ENCODE measurements around the gene ADM2. TPM values are rescaled to one million over a fixed set of nuclear protein-coding genes. Genes with fewer than 3 reads are reported as not detected.
A peak's percentile ranks its signal among the peaks of the same experiment; 100 is the strongest.

Gene ADM2
- total RNA-seq, 4 donors from 2014 or later = under 0.01 TPM; not detected in 3

DNA sequence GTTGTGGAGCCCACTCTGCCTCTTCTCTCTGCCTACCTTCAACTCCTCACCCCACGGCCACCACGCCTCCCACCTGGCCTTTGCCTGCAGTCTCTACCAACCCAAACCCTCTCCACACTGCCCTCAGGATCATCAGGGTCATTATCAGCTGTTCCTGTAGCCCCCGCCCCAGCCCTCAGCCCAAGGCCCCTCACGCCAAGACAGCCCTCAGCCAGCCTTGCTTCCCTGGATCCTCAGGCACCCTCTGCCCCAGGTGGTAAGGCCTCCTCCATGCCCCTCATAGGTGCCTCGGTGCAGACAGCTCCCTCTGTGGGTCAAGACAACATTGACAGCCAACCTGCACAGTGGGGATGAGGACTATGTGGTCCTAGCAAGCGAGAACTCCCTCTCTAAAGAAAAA, 8.3 kb upstream of the ADM2 start:
- H3K4me3 ChIP-seq = peak overlapping the region; percentile 84 to 98 (median 94)
- intact Hi-C loops (cut with DNase I) = loop anchor here (5.0 to 10.0 kb wide), 2 partner anchors 34 to 228 kb away; partner anchors contain the start of genes LMF2, NCAPH2 and TUBGCP6

DNA sequence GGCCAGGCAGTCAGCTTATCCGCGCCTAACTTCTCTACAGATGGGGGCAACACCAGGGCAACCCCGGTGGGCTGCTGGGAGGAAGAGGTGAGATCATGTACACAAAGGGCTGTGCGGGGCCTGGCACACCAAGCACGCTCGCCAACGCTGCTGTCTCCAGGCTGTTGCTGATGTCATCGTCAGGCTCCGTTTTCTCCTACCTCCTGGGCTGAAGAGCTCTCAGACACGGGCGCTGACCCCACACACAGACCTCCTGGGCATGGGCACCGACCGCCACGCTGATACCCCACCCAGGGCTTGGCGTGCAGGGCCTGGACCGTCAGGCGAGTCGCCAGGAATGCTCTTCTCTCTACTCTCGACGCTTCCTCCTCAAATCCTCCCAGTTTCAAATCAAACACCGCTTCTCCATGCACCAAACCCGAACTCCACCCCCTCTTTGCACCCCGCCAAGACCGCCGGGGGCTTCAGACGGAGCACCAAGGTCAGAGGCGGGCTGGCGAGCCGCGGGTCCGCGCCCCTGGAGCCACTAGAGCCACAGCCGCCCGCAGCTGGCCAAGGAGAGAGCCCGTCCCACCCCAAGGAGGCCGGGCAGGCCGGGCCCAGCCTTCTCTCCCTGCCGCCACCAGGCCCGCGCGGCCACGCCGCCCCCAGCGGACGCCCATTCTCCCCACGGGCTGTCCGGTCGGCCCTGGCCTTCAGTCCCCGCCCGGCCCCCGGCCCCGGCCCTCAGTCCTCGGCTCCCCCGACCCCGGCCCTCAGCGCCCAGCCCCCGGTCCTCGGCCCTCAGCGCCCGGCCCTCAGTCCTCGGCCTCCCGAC, 7.3 kb upstream of the ADM2 start:
- Histone ChIP-seq H3K4me1 (peaks cover 51 to 61% (median 58%) of the 10 kb centered on the region in 4 donors), H3K27me3 (peaks cover 0 to 7% (median 0%) of the 10 kb centered on the region in 4 donors), H3K9me3 (no peaks in the 10 kb centered on the region), H3K4me3 (peak overlapping the region; percentile 84 to 98 (median 94)), H3K36me3 (no peaks in the 10 kb centered on the region), H3K27ac (replicated peaks in 1 of 4) (peak overlapping the region; percentile 85 to 90 (median 90))
- TF ChIP-seq POLR2AphosphoS5 (IDR thresholded peaks at IDR 0.05) (peak in 1 of 2 donors; percentile 5), POLR2A (IDR thresholded peaks at IDR 0.05; ENCODE audit: low read depth) (no peak), EP300 (IDR thresholded peaks at IDR 0.05) (no peak)
- TF ChIP-seq, protein P1, sequence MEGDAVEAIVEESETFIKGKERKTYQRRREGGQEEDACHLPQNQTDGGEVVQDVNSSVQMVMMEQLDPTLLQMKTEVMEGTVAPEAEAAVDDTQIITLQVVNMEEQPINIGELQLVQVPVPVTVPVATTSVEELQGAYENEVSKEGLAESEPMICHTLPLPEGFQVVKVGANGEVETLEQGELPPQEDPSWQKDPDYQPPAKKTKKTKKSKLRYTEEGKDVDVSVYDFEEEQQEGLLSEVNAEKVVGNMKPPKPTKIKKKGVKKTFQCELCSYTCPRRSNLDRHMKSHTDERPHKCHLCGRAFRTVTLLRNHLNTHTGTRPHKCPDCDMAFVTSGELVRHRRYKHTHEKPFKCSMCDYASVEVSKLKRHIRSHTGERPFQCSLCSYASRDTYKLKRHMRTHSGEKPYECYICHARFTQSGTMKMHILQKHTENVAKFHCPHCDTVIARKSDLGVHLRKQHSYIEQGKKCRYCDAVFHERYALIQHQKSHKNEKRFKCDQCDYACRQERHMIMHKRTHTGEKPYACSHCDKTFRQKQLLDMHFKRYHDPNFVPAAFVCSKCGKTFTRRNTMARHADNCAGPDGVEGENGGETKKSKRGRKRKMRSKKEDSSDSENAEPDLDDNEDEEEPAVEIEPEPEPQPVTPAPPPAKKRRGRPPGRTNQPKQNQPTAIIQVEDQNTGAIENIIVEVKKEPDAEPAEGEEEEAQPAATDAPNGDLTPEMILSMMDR (IDR thresholded peaks at IDR 0.05) = no peak
- intact Hi-C loops (cut with DNase I) = loop anchor here (5.0 to 10.0 kb wide), 2 partner anchors 33 to 229 kb away; partner anchors contain the start of genes LMF2, NCAPH2 and TUBGCP6
- no peak for DNase-seq (ENCODE audit: extremely low spot score)
- WGBS = 5% methylated on average over 28 of the region's 62 CpGs

More for the DNA sequence above, 8.3 kb upstream of the ADM2 start:
- no peak for TF ChIP-seq POLR2AphosphoS5 (IDR thresholded peaks at IDR 0.05)
- TF ChIP-seq, protein P1 (IDR thresholded peaks at IDR 0.05) = no peak
- TF ChIP-seq POLR2A (IDR thresholded peaks at IDR 0.05; ENCODE audit: low read depth) = no peak
- no peak for TF ChIP-seq EP300 (IDR thresholded peaks at IDR 0.05)
- Histone ChIP-seq H3K36me3 (peaks cover 0 to 4% (median 3%) of the 10 kb centered on the region in 4 donors), H3K4me1 (peaks cover 56 to 69% (median 65%) of the 10 kb centered on the region in 4 donors), H3K27me3 (no peaks in the 10 kb centered on the region), H3K27ac (replicated peaks in 1 of 4) (no peak overlapping the region), H3K9me3 (no peaks in the 10 kb centered on the region)
- WGBS = 72% methylated on average over 6 of the region's 6 CpGs
- no peak for DNase-seq (ENCODE audit: extremely low spot score)

DNA sequence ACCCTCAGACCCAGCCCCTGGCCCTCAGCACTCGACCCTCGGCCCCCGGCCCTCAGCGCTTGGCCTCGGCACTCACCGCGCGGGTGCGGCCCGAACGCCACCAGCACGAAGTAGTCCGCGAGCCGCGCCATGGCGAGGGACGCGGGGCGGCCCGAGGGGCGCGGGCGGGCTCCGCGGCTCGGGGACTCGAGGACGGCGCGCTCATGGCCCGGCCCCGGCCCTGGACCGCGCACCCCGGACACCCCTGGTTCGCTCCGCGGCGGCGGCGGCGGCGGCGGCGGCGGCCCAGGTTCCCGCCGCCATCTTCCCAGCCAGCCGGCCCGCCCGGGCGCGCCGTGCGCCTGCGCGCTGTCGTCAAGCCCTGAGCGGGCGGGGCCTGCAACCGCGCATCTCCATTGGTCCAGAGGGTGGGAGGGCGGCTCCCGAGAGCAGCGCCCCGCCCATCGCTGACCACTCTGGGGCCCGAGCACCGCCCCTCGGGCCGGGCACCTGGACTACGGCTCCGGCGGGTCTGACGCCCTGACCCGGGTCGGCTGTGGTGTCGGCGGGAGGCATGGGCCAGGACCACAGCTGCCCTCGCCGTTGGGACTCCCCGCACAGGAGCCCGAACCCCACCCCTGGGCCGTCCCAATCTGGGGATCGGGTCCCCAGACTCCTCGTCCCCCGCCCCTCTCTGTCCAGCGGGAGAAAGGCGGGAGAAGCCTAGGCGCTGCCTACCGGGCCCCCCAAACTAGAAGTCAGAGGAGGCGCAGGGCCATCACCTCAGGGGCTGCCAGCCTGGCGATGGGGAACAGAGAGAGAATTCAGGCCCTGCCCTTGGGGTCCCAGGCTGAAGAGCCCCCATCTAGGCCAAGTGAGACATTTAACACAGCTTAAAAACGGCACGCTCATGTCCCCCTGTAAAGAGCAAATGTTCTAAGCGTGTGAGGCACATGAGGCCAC, 6.4 kb upstream of the ADM2 start, which contains the start of gene SBF1:
Gene SBF1, minus strand, starts transcription at position 326 of the 942 bp plus-strand sequence. Its CDS starts 195 bp downstream, at position 131.
- DNase-seq (ENCODE audit: extremely low spot score) = peak; percentile 96
- Histone ChIP-seq H3K27ac (replicated peaks in 1 of 4) (peak within 1 kb of the TSS; percentile 85 to 90 (median 90)), H3K9me3 (no peaks in the 10 kb centered on the region), H3K36me3 (no peaks in the 10 kb centered on the region), H3K4me1 (peaks cover 42 to 52% (median 49%) of the 10 kb centered on the region in 4 donors), H3K4me3 (peak within 1 kb of the TSS; percentile 84 to 98 (median 94)), H3K27me3 (peaks cover 0 to 16% (median 0%) of the 10 kb centered on the region in 4 donors)
- 26% methylated on average over 3 of the region's 97 CpGs for WGBS
- peak; percentile 61 to 77 for TF ChIP-seq POLR2AphosphoS5 (IDR thresholded peaks at IDR 0.05)
- peak; percentile 8 for TF ChIP-seq POLR2A (IDR thresholded peaks at IDR 0.05; ENCODE audit: low read depth)
- TF ChIP-seq, protein P1 (IDR thresholded peaks at IDR 0.05) = no peak
- TF ChIP-seq EP300 (IDR thresholded peaks at IDR 0.05) = no peak
- intact Hi-C loops (cut with DNase I) = loop anchor here (5.0 to 10.0 kb wide), 2 partner anchors 32 to 230 kb away; partner anchors contain the start of genes LMF2, NCAPH2 and TUBGCP6

DNA sequence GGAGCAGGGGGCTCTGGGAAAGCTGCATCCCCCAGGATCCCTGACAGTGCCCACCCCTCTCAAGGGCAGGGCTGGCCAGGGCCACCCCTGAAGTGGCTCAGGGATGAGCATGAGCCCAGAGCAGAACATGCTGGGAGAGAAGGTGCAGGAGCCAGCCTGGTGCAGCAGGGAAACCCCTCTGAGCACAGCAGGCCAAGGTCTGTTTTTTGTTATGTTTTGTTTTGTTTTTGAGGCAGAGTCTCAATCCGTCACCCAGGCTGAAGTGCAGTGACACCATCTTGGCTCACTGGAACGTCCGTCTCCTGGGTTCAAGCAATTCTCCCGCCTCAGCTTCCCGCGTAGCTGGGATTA, 5.7 kb upstream of the ADM2 start:
- H3K36me3 ChIP-seq = no peaks in the 10 kb centered on the region
- WGBS = 84% methylated on average over 6 of the region's 6 CpGs
- no peak for DNase-seq (ENCODE audit: extremely low spot score)
- TF ChIP-seq EP300 (IDR thresholded peaks at IDR 0.05) (no peak), POLR2AphosphoS5 (IDR thresholded peaks at IDR 0.05) (no peak)
- TF ChIP-seq, protein P1 (IDR thresholded peaks at IDR 0.05) = no peak
- peak overlapping the region; percentile 84 to 98 (median 94) for H3K4me3 ChIP-seq
- H3K27ac ChIP-seq (replicated peaks in 1 of 4) = peak overlapping the region; percentile 80 to 90 (median 88)
- peaks cover 0 to 23% (median 5%) of the 10 kb centered on the region in 4 donors for H3K27me3 ChIP-seq
- intact Hi-C loops (cut with DNase I) = loop anchor here (10.0 kb wide), 1 partner anchor 231 kb away; the partner anchor contains the start of gene TUBGCP6
- peaks cover 37 to 46% (median 42%) of the 10 kb centered on the region in 4 donors for H3K4me1 ChIP-seq
- H3K9me3 ChIP-seq = no peaks in the 10 kb centered on the region

Data from esophagus muscularis mucosa (tissue), 4 donors.